Astrocyte of the cerebellum (primary cell): ENCODE measurements around the gene HSP90AA1.
"Not testable (repeated sequence)": the region's sequence is repeated elsewhere in the genome, so short reads cannot be mapped to it uniquely, and the experiment has no call there.

ENCODE experiments used
- DNase-seq: peaks from one replicate; pipeline ENCODE4 v3.0.0-alpha.2; 2011; ENCODE audit warnings: low read depth
- H3K4me3 ChIP-seq: 2 replicates; pipeline ENCODE4 v1.5.1; 2011; ENCODE audit warnings: mild to moderate bottlenecking, low read depth, low read length, moderate library complexity
- in situ Hi-C: cut with HindIII; loops from 2 replicates; pipeline ENCODE4 v1.10.0; 2017; ENCODE audit warnings: low sequenced_read_pairs
- TF ChIP-seq, protein P1 (sequence below): IDR thresholded peaks from 2 replicates; pipeline ENCODE4 v1.5.1; 2012; ENCODE audit warnings: low read length, low read depth, moderate library complexity, mild to moderate bottlenecking; ENCODE audit errors: missing control alignments

The HSP90AA1 gene

DNA sequence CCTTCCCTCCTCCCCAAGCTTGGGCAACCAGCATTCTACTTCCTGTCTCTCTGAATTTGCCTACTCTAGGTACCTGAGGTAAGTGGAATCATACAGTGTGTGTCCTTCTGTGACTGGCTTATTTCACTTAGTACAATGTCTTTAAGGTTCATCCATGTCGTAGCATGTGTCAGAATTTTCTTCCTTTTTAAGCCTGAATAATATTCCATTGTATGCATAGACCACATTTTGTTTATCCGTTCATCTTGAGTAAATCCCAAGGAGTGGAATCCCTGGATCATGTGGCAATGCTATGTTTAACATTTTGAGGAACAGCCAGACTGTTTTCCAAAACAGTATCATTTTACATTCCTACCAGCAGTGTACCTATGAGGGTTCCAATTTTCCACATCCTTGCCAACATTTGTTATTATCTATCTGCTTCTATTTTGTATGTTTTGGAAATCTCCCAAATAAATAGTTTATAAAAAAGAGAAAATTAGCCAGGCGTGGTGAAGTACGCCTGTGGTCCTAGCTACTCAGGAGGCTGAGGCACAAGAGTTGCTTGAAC is 12.4 kb downstream of the HSP90AA1 start:
- in situ Hi-C loops = no loop called here
- TF ChIP-seq, protein P1, sequence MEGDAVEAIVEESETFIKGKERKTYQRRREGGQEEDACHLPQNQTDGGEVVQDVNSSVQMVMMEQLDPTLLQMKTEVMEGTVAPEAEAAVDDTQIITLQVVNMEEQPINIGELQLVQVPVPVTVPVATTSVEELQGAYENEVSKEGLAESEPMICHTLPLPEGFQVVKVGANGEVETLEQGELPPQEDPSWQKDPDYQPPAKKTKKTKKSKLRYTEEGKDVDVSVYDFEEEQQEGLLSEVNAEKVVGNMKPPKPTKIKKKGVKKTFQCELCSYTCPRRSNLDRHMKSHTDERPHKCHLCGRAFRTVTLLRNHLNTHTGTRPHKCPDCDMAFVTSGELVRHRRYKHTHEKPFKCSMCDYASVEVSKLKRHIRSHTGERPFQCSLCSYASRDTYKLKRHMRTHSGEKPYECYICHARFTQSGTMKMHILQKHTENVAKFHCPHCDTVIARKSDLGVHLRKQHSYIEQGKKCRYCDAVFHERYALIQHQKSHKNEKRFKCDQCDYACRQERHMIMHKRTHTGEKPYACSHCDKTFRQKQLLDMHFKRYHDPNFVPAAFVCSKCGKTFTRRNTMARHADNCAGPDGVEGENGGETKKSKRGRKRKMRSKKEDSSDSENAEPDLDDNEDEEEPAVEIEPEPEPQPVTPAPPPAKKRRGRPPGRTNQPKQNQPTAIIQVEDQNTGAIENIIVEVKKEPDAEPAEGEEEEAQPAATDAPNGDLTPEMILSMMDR = no peak
- DNase-seq = no peak
- H3K4me3 ChIP-seq = no peak overlapping the region

DNA sequence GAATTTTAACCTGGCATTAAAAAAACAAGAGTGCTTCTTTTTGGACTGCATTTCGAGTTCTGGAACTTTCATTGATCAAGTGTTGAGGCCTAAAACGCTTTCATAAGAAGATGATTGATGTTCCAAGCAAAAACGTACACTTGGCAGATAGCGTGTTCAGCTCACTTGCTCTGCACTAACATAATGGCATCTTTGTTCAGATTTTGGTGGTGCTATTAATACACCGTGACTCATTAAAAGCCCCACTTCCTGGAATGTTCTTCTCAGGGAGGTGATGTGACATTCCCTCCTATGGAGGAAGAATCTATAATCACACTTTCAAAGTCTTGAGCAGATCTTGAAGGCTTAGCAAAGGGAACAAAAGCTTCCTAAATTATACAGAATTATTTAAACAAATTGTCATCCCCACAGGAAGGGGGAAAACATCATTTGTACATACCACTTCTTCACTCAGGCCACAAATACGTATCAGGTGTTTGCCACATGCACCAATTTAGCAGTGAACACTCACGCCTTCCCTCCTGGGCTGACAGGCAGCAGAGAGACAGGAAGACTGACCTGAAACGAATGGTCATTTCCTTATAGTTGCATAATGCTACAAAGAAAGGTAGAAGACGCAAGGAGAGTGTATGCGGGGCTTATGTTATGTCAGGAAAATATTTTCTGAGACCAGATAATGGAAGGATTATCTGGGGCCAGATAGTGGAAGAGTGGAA is 15.4 kb downstream of the HSP90AA1 start:
- DNase-seq = no peak
- TF ChIP-seq, protein P1 = no peak
- in situ Hi-C loops = no loop called here
- no peak overlapping the region for H3K4me3 ChIP-seq

DNA sequence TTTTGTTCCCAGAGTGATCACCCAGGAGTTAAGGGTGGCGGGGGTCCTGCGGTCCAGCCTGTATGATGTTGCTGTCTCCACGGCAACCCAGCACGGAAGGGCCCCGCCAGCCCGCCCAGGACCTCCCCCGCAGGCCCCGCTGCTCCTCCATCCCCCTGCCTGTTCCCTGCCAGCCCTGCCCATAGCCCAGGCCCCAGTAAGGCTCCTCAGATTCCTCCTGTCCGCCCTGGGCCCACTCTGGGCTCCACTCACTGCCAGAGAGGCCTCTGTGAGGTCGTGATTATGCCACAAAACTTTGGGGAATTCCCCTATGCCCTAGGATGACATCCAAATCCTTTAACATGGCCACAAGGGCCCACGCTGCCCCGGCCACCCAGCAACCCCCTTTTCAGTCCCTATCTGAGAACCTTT is 20.8 kb downstream of the HSP90AA1 start:
- no peak for DNase-seq
- in situ Hi-C loops = no loop called here
- TF ChIP-seq, protein P1 = no peak
- no peak overlapping the region for H3K4me3 ChIP-seq

DNA sequence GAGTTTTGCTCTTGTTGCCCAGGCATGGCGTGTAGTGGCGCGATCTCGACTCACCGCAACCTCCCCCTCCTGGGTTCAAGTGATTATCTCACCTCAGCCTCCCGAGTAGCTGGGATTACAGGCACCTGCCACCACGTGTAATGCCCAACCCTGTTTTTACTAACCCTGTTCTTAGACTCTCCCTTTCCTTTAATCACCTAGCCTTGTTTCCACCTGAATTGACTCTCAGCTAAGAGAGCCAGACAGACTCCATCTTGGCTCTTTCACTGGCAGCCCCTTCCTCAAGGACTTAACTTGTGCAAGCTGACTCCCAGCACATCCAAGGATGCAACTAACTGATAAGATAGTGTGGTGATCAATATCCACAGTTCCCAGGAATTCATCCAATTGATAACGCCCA is 22.3 kb downstream of the HSP90AA1 start:
- in situ Hi-C loops, H3K4me3 ChIP-seq: not testable (repeated sequence)

DNA sequence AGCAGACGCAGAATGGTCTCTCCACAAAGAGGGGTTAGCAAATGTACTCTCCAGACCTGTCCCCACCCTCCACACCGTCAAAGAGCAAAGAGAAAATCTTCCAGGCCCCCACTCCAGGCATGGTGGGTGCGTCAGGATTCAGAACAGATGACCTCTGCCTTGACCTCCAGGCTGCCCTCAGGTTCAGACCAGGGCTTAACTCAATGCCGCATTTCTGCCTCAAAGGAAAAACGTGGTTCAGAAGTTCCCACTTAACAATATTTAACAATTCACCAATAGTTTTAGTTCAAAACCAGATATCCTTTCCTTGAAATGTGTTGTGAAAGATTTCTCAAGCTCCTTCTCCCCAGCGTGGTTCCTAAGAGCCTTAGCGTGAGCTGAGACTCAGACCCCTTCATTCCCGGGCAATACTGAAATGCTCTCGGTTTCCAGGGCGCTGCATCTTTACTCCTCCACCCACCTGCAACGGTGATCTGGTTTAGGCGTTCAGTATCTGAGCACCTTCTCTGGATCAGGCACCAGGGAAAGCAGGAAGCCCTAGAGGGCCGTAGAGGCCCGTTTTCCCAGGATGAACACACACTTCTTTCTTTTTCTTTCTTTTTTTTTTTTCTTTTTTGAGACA is 22.9 kb downstream of the HSP90AA1 start:
- in situ Hi-C loops = no loop called here
- TF ChIP-seq, protein P1 = no peak
- H3K4me3 ChIP-seq = no peak overlapping the region
- DNase-seq = no peak

More for the DNA sequence above, 22.3 kb downstream of the HSP90AA1 start:
- not testable (repeated sequence) for DNase-seq

DNA sequence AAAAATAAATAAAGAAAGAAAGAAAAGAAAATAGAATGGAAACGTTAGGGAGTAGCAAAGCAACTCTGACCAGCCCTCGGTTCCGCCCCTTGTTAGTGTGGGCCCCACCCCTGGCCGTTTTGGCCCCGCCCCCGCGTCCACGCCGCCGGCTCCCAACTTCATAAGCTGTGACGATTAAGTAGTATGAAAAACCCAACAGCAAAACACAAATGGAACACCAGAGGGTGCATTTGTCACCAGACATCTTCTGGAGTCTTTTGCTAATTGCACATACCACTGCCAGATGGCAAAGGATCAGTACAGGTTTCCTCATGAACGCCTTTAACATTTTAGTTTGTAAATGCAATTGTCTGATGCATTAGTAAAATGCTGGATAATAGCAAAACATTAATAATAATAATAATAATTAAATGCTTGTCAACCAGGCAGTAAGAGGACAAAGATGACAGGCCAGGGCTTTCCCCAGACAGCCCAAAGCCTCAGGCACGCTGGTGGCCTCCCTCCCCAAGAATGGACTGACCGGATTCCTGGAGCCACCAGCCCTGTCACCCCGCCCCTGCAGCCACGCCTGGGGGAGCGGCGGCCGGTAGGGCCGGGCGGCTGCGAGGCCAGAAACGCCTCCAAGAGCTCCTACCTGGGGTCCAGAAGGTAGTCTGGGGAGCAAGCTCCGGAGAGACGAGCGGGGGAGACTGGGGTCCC is 23.6 kb downstream of the HSP90AA1 start:
- TF ChIP-seq, protein P1 = peak; percentile 45
- in situ Hi-C loops = no loop called here
- peak; percentile 82 for DNase-seq
- no peak overlapping the region for H3K4me3 ChIP-seq
